GM21786 (cell line): ENCODE results near the gene ZG16B.

Experiments used
- ATAC-seq: cut with Tn5 transposase; IDR thresholded peaks from one replicate; pipeline ENCODE4 v1.9.1; 2021; ENCODE audit not compliant: unreplicated experiment

The ZG16B gene, protein sequence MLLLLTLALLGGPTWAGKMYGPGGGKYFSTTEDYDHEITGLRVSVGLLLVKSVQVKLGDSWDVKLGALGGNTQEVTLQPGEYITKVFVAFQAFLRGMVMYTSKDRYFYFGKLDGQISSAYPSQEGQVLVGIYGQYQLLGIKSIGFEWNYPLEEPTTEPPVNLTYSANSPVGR

DNA sequence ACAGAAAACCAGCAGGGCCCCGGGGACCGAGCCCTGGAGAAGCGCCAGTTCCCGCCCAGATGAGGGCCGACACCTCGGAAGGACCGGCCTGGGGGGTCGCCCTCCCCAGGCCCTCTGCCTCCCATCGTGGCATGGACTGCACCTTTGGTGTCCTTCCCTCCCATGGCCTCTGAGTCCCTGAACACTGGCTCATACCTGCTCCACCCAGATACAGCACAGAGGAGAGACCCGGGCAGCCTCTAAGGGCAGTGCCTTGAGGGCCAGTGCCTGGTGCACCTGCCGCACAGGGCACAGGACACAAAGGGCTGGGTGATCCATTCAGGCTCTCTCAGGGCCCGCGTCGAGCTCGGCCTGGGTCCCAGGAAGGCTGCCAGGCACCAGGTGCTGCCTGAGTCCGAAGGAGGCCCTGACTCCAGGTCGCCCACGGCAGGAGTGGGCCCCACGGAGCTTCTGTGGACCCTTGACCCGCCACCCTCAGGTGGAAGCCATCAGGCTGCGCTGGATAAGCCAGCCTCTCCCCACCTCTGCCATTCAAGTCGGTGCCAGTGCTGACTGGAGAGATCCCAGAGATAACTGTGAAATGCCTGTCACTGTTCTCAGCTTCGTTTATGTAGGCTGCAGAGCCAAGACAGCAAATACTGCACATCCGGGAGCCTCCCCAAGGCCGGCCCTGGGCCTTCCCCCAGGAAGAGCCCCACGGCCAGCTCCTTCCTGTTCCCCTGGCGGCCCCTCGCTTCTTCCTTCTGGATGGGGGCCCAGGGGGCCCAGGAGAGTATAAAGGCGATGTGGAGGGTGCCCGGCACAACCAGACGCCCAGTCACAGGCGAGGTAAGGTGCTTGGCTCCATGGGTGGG is at the start of gene ZG16B:
ZG16B (plus strand) TSS at position 803 of the 854 bp plus-strand sequence. CDS start 139 bp downstream, outside the sequence.
- ATAC-seq = no peak

DNA sequence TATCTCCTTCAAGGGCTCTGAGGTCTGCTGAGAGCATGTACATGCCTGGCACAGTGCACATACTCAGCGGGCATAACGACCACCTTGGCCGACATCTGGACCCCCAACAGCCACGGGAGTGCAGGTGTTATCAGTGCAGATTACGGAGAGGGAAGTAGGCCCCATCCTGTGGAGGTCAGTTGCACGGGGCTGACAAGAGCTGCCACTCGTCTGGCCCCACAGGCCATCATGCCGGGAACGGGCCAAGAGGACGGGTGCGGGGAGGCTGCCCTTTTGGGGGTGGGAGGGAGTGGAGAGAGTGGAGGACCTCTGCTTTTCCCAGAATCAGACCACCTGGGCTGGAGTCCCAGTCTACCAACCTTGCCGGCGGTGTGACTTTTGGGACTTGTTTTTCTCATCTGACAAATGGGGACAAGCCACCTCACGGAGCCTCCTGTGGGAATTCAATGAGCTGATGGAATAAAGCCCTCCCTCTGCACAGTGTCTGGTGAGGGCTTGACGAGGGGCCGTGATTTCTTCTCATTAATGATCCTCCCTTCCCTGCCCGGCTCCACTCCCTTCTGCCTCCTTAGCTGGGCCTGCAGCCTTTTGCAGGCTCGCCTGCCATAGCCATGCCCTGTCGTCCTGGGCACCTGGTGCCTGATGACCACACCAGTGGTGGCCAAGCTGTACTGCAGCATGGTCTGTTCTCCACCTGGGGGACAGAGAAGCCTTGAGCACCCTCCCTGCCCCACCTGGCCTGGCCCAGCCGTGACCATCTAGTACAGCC is 47.3 kb upstream of the ZG16B start:
- ATAC-seq = no peak

DNA sequence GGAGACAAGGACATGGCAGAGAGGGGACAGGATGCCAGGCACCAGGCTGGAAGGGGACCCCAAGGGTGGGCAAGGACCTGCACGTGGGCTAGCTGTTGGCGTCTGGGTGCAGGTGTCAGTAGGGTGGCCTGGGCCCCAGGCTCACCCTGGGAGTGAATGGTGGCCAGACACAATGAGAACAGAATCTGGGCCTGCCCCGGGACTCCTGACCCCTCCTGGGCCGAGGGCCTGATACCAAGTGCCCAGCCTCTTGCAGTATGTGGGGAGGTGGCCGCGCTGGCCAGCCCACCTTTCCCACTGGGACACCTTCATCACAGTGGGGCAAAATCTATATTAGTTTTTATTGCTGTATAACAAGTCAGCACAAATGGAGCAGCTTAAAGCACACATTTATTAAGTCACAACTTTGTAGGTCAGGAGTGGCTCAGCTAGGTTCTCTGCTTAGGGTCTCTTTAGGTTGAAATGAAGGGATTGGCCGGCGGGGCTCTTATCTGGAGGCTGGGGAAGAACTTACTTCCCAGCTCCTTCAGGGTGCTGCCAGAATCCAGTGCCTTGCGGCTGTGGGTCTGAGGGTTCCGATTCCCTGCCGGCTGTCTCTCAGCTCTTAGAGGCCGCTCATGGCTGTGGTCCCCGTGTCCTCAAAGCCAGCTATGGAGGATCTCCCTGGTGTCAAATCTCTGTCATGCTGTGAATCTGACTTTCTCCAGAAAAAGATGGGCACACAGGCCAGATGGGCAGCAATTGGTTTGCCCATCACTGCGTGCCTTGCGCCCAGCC is 46.3 kb upstream of the ZG16B start:
- ATAC-seq = no peak

DNA sequence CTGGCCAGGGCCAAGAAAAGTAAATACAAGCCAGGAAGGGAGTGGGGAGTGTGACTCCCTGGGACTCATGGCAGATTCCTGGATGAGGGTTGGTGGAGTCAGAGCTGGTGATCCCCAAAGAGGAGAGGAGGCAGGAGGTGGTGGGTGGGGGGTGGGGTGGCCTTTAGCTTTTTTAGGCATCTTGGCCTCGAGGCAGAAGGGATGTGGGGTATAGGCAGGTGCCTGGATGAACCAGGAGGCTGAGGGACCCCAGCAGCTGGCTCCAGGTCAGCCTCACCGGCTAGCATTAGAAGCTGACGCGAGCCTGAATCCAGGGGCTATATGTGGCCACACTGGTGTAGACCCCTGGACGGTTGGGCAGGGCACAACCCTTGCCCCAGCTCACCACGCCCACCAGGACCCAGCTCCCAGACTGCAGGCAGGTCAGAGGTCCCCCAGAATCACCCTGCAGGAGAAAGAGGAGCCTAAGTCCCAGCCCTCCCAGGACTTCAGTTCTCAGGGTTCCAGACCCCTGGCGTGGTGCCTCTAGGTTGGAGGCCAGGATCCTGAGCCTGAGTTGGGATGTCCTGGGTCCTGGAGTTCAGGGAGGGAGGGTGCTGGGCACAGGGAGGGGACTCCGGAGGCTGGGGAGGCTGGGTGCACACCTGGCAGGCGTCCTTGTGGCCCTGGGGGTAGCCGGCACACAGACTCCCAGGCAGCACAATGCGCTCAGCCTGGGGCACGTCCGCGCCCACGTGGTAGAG is 45.6 kb upstream of the ZG16B start:
- no peak for ATAC-seq

DNA sequence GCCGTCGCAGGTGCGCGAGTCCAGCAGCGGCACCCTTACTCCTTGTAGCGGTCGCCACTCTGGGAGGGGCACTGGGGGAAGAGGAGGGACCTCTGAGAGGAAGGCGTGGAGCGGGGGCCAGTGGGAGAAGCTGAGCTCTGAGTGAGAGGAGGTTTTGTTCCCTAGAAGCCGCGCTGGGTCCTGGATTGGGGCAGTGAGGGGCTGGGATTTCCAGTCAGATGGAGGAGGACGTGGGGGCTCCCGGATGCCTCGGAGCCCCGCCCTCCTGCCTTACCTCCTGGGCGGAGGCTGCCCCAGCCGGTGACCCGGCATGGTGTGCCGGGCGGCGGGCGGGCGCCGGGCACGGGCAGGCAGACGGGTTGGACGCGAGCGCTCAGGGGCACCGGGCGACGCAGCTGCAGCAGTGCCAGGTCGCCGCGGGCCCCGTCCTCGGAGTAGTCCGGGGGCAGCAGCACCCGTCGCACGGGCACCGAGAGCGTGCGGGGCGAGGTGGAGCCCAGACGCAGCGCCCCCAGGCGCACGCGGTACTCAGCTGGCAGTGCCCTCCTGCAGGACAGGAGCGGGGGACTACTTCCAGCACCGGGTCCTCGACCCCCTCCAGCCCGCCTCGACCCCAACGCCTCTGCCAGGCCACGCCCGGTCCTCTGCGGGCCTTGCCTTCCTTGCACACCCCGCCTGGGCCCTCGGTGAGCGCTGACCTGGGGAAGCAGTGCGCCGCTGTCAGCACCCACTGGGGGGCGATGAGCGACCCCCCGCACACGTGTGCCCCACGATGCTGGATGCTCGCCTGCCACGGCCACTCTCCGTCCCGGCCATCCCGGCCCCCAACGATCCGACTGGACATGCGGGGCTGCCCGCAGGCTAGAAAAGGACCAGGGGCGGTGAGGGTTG is 44.8 kb upstream of the ZG16B start:
- ATAC-seq = no peak

DNA sequence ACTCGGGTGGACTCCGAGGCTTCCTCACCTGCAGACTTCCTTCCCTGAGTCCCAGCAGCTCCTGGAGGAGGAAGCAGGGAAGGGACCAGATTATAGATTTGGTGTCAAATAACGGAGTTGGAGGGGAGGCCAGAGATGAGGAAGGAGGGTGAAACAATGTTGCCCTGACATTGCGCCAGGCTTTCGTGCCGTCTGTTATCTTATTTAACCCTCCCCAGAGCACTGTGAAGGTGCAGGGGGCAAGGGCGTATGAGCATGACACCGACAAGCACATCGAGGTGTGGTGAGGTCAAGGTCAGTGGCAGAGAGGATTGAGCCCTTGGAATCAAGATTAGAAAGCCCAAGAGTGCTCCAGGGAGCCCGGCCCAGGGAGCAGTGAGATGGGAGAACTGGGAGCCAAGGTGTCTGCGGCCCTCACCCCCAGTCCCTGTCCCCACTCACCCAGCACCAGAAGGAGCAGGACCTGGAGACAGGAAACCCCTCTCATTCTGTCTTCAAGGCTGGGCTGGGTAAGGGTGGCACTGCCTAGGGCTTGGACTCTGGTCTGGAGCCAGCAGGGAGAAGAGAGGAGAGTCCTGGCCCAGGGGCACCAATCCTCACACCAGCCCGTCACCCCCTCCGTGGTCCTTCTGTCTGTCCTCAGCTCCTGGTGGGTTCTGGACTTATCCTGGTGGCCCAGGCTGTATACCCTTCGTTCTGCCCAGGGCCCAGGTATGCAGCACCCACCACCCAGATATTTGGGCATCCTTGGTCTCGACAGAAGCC is 43.9 kb upstream of the ZG16B start:
- no peak for ATAC-seq

DNA sequence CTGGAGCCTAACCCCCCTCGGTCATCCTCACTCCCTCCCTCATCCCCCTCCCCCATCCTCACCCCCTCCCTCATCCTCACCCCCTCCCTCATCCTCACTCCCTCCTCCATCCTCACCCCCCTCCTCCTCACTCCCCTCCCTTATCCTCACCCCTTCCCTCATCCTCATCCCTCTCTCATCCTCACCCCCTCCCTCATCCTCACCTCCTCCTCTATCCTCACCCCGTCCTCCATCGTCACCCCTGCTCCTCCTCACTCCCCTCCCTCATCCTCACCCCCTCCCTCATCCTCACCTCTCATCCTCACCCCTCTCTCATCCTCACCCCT is 43.3 kb upstream of the ZG16B start:
- no peak for ATAC-seq

DNA sequence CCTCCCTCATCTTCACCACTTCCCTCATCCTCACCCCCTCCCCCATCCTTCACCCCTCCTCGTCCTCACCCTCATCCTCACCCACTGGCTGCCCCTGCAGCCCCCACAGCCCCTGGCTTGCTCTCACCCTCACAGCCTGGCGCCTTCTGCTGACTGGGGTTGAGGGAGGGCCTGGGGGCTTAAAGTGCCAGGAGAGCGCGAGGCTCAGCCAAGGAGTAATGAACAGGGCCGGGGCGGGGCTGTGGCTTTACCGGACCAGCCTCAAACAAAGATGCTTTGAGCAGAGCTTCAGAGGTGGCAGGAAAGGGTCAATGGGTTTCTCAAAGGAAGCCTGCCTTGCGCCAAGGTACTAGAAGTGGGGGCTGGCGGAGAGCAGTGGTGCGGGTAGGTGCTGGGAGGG is 42.7 kb upstream of the ZG16B start, which contains the start of gene PRSS33:
PRSS33 (minus strand) TSS at position 155 of the 400 bp plus-strand sequence. CDS start 1,013 bp downstream, outside the sequence.
- no peak for ATAC-seq

DNA sequence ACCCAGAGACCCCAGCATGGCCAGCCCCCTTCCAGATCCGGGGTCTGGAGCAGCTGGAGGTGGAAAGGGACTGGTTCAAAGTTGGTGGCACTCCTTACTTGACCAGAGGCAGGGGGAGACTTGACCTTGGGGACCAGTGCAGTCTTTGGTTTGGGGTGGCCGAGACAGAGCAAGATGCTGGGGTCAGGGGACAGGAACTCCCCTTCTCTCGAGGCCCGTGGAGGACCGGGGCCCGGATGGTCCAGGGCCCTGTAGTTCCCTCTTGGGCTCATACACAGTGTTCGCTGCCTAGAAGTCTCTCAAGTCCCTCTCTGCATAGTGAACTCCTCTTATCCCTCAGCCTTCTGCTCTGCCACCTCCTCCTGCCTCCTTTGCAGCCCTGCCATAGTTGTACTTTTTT is 42.1 kb upstream of the ZG16B start:
- ATAC-seq = no peak

DNA sequence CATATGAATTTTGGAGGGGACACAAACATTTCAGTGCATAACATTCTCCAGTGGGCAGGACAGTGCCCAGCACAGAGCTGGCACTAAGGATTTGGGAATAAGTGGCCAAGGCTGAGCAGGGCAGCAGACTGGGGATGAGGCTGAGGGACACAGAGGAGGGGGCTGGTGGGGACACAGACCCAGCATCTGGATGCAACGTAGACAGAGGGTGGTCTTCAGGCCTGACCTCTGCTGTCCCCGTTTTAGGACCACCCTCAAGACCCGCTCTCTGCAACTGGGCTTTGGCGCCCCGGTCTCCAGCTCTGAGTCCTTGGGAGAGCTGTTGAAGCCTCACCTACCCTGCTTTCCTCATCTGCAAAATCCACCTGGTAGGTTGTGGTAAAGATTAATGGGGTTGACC is 39.5 kb upstream of the ZG16B start:
- no peak for ATAC-seq

DNA sequence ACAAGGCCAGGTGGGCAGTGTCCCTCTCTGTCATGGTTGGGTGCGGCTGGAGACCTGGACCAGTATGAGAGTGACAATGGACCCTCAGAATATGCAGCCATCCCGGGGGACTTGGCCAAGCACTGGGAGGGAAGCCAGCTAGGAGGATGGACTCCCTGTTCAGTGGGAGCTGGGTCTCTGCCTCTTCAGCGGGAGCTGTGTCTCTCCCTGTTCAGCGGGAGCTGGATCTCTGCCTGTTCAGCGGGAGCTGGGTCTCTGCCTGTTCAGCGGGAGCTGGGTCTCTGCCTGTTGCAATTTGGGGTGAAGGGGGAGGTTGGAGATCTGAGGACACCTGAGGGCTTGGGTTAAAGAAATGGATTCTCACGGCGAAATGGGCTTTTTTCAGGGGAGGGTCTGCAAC is 38.9 kb upstream of the ZG16B start:
- no peak for ATAC-seq

DNA sequence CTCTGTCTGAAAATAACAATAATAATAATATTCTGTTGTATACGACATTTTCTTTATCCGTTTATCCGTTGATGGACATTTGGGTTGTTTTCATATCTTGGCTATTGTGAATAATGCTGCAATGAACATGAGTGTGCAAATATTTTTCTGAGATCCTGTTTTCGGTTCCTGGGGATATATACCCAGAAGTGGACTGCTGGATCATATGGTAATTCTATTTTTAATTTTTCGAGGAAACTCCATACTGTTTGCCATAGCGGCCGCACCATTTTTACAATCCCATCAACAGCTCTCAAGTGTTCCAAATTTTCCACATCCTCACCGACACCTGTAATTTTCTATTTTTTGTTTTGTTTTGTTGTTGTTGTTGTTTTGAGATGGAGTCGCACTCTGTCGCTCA is 37.2 kb upstream of the ZG16B start:
- ATAC-seq = no peak

DNA sequence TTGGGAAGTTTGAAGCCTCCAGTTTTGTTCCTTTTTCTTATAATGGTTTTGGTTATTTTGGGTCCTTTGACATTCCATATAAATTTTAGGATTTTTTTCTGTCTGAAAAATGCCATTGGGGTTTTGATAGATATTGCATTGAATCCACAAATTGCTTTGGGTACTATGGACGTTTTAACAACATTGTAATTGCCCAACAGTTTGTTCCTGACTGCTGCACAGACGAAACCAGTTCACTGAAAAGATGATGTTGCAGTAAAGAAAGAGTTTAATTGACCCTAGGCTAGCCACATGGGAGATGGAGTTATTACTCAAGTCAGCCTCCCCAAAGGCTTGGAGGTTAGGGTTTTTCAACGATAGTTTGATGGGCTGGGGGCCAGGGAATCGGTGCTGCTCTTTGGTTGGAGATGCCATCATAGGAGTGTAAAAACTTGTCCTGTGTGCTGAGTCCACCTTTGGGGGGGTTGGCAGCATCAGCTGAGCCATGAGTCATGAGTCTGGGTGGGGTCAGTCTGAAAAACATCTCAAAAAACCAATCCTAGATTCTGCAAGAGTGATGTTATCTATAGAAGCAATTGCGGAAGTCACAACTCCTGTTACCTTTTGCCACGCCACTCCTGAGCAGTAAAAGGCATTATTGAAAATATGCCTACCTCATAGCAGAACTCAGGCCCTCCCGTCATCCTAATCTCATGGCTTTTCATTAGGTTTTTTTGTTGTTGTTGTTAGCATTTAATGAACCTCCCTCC is 34.5 kb upstream of the ZG16B start:
- no peak for ATAC-seq

DNA sequence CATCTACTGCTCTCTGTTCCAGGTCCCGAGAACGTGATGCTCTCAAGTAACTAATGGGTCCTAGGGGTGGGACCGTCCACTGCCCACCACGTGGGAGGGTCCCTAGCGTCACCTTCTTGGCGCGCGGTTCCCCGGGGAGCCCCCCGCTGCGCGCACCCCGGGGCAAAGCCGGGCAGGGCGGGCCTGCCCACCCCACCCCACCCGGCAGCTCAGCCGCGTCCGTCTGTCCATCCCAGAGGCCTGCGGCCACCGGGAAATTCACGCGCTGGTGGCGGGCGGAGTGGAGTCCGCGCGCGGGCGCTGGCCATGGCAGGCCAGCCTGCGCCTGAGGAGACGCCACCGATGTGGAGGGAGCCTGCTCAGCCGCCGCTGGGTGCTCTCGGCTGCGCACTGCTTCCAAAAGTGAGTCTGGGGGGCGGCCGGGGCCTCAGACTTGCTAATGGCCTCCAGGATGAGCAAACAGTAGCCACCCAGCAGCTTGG is 31.3 kb upstream of the ZG16B start:
- ATAC-seq = no peak

DNA sequence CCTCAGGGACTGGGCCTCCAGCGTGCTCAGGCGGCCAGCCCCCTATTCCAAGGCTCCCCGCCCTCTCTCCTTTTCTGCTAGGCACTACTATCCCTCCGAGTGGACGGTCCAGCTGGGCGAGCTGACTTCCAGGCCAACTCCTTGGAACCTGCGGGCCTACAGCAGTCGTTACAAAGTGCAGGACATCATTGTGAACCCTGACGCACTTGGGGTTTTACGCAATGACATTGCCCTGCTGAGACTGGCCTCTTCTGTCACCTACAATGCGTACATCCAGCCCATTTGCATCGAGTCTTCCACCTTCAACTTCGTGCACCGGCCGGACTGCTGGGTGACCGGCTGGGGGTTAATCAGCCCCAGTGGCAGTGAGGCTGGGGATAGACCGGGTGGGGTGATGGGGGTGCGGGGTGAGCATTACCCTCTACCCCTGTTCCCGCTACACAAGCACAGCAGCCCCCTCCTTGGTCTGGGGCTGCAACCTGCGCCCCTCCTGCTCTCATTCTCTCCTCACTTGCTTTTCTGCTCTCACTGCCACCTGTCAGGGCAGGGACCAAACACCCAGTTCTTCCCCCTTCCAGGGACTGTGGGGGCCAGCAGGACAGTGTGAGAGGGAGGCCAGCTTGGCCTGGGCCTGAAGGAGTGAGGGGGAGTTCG is 30.8 kb upstream of the ZG16B start:
- no peak for ATAC-seq

DNA sequence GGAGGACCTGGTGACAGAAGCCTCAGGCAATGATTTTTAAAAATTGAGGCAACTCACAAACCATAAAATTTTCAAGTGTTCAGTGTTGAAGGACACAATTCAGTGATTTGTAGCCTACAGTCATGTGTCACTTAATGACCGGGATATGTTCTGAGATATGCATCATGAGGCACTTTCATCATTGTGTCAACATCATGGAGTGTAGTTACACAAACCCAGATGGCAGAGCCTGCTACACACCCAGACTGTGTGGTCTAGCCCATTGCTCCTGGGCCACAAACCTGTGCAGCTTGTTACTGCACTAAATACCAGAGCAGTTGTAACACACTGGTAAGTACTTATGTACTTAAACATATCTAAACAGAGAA is 30.3 kb upstream of the ZG16B start:
- ATAC-seq = no peak

DNA sequence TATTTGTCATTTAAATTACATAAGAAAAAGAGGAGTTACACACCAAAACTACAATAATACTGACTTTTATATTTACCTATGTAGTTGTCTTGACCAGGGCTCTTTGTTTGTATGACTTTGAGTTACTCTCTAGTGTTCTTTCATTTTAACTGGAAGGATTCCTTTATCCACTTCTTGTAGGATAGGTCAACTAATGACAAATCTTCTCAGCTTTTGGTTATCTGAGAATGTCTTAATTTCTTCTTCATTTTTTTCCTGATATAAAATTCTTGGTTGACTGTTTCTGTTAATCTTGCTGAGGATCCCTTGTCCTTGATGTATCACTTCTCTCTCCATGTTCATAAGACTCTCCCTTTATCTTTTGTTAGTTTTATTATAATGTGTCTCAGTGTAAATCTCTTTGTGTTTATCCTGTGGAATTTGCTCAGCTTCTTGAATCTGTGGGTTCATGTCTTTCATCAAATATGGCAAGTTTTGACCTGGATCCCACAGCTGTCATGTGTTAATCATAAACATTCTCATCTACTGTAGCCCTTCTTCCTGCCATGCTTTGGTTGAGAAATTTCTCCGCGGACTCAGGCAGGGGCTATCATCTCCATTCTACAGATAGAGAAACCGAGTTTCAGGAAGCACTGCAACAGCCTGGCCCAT is 26.4 kb upstream of the ZG16B start:
- ATAC-seq = no peak
